Esophagus squamous epithelium (tissue), 5 donors: ENCODE data around the gene MT2A. TPM values are rescaled to one million over a fixed set of nuclear protein-coding genes. Genes with fewer than 3 reads are reported as not detected.

Source experiments
- DNase-seq: peaks from one replicate; lab custom pipeline; 2025; lab: John Stamatoyannopoulos, UW
- H3K27ac ChIP-seq, 4 donors: fragments of 200-600 bp; sonication (generic); one replicate each; pipeline ENCODE4 v1.5.1; 2016 to 2019; ENCODE audit warnings: mild to moderate bottlenecking in 1 of 4
- H3K27me3 ChIP-seq, 4 donors: fragments of 200-600 bp; sonication (generic); 1 replicate in 3 of 4; 2 replicates in 1 of 4; pipeline versions ENCODE4 v1.5.1 to v1.6.0; 2017 to 2021; ENCODE audit warnings: antibody characterized with exemption in 1 of 4
- H3K36me3 ChIP-seq, 3 donors: fragments of 200-600 bp; sonication (generic); one replicate each; pipeline ENCODE4 v1.5.1; 2016 to 2019
- H3K4me1 ChIP-seq, 3 donors: fragments of 200-600 bp; sonication (generic); one replicate each; pipeline ENCODE4 v1.5.1; 2017 to 2019
- H3K4me3 ChIP-seq, 4 donors: fragments of 200-600 bp; sonication (generic); 1 replicate in 3 of 4; 2 replicates in 1 of 4; pipeline ENCODE4 v1.5.1; 2016 to 2019; ENCODE audit warnings: mild to moderate bottlenecking in 2 of 4, moderate library complexity in 1 of 4
- H3K9me3 ChIP-seq, 3 donors: fragments of 200-600 bp; sonication (generic); one replicate each; pipeline ENCODE4 v1.5.1; 2016 to 2019
- CTCF ChIP-seq, 6 experiments: fragments of 450-650 bp in 4 of 6; fragments of 200-600 bp in 2 of 6; sonication (generic) in 2 of 6; IDR thresholded peaks; one replicate each; pipeline ENCODE4 v1.5.1; 2016 to 2019; ENCODE audit warnings: antibody characterized with exemption in 6 of 6, mild to moderate bottlenecking in 4 of 6, moderate library complexity in 4 of 6
- POLR2A ChIP-seq, 4 donors: fragments of 450-650 bp; IDR thresholded peaks; one replicate each; pipeline ENCODE4 v1.6.1; 2017; ENCODE audit warnings: antibody characterized with exemption in 4 of 4, mild to moderate bottlenecking in 4 of 4, moderate library complexity in 3 of 4
- WGBS, 2 donors: methylation state at CpG; one replicate each; pipeline ENCODE4 v1.1.5; 2018; 5-methylcytosine and 5-hydroxymethylcytosine counted together
- intact Hi-C: fragments of 100-400 bp; cut with DNase I; formaldehyde crosslinking; loops from one replicate; pipeline ENCODE4 v1.15.0; 2022
- total RNA-seq, 4 donors: library from RNA; depleted of rRNA; stranded (reverse); fragments of >200 nt; gene quantifications; one replicate each; pipeline ENCODE4 v1.1.0, GENCODE V29; 2016
- donor health status: DM: yes; HTN: yes; CAD: no.

Gene MT2A
- total RNA-seq, 4 donors from 2014 or later = 76.5 to 157 (median 96.2) TPM

DNA sequence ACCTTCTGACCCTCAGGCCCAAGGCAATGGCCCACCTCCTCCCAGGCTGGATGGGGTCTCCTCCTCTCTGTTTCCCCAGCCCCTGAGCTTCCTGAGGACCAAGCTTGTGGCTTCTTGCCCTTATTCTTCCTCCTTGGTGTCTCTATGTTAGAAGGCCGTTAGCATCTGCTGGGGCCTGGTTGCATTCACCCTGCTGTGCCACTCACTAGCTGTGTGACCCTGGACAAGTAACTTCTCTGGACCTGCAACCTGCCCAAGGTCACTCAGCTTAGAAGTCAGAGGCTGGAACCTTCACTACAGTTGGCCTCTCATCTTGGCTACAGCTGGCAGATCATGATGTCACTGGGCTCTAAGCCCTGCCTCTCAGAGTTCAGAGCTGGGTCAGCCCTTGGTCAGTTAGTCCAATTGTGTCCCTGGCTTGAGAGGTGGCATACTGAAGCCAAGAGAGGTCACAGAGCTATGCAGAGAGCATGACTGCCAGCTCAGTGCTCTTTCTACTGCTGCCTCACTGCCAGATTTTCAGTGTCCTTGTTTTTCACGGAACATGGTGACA lies 3.0 kb downstream of the MT2A start:
- no peaks in the 10 kb centered on the region for H3K27me3 ChIP-seq
- no peaks in the 10 kb centered on the region for H3K9me3 ChIP-seq
- H3K36me3 ChIP-seq = no peaks in the 10 kb centered on the region
- H3K4me3 ChIP-seq = no peak overlapping the region
- DNase-seq = no peak
- intact Hi-C loops = no loop called here
- TF ChIP-seq CTCF (IDR thresholded peaks at IDR 0.05) = no peak
- no peak for TF ChIP-seq POLR2A (IDR thresholded peaks at IDR 0.05)
- peaks cover 28 to 58% (median 40%) of the 10 kb centered on the region in 3 donors for H3K4me1 ChIP-seq
- WGBS, 2 donors = 62 to 86% methylated on average over 1 to 2 of the region's 2 CpGs
- H3K27ac ChIP-seq = peak overlapping the region; percentile 82 to 95 (median 90)

- peaks cover 22 to 58% (median 30%) of the 10 kb centered on the region in 3 donors for H3K4me1 ChIP-seq
- intact Hi-C loops = no loop called here
These were observed 5.3 kb downstream of the MT2A start for GRCh38 chr16:56613706-56614105.

GRCh38 chr16:56614549-56614991 lies 6.2 kb downstream of the MT2A start:
- Histone ChIP-seq H3K9me3 (no peaks in the 10 kb centered on the region), H3K27me3 (peaks cover 0 to 19% (median 0%) of the 10 kb centered on the region in 4 donors), H3K27ac (no peak overlapping the region), H3K4me1 (peaks cover 22 to 50% (median 26%) of the 10 kb centered on the region in 3 donors), H3K36me3 (no peaks in the 10 kb centered on the region), H3K4me3 (no peak overlapping the region)
- intact Hi-C loops = no loop called here
- no peak for TF ChIP-seq CTCF (IDR thresholded peaks at IDR 0.05)
- no peak for TF ChIP-seq POLR2A (IDR thresholded peaks at IDR 0.05)
- DNase-seq = no peak

More at GRCh38 chr16:56613706-56614105, 5.3 kb downstream of the MT2A start:
- Histone ChIP-seq H3K36me3 (no peaks in the 10 kb centered on the region), H3K27me3 (peaks cover 0 to 17% (median 0%) of the 10 kb centered on the region in 4 donors), H3K27ac (no peak overlapping the region), H3K9me3 (no peaks in the 10 kb centered on the region), H3K4me3 (no peak overlapping the region)
- DNase-seq = no peak
- TF ChIP-seq POLR2A (IDR thresholded peaks at IDR 0.05) = no peak
- TF ChIP-seq CTCF (IDR thresholded peaks at IDR 0.05) = no peak

GRCh38 chr16:56615353-56615752 lies 7.0 kb downstream of the MT2A start:
- intact Hi-C loops = no loop called here
- peaks cover 18 to 42% (median 21%) of the 10 kb centered on the region in 3 donors for H3K4me1 ChIP-seq

More at GRCh38 chr16:56615353-56615752, 7.0 kb downstream of the MT2A start:
- 59 to 68% methylated on average over 3 of the region's 3 CpGs for WGBS, 2 donors
- TF ChIP-seq CTCF (IDR thresholded peaks at IDR 0.05) (no peak), POLR2A (IDR thresholded peaks at IDR 0.05) (no peak)
- peaks cover 0 to 19% (median 0%) of the 10 kb centered on the region in 4 donors for H3K27me3 ChIP-seq
- H3K27ac ChIP-seq = no peak overlapping the region
- H3K4me3 ChIP-seq = no peak overlapping the region
- no peaks in the 10 kb centered on the region for H3K9me3 ChIP-seq
- no peaks in the 10 kb centered on the region for H3K36me3 ChIP-seq
- no peak for DNase-seq
